WTC11 (cell line): ENCODE data around the gene PCGF1.

ENCODE experiments used
- ETV6 ChIP-seq: sonication (generic); formaldehyde crosslinking; IDR thresholded peaks from 2 replicates; pipeline ENCODE4 v1.8.1; 2022; ENCODE audit warnings: mild to moderate bottlenecking, missing genetic modification reagents
- KAT7 ChIP-seq: sonication (generic); formaldehyde crosslinking; IDR thresholded peaks from 2 replicates; pipeline ENCODE4 v1.8.1; 2023; ENCODE audit warnings: missing genetic modification reagents, mild to moderate bottlenecking, borderline replicate concordance
- NR1H2 ChIP-seq: sonication (generic); formaldehyde crosslinking; IDR thresholded peaks from 2 replicates; pipeline ENCODE4 v1.9.0; 2021; ENCODE audit warnings: mild to moderate bottlenecking, moderate library complexity, missing genetic modification reagents
- NR2C2 ChIP-seq: sonication (generic); formaldehyde crosslinking; IDR thresholded peaks from 2 replicates; pipeline ENCODE4 v1.8.0; 2022; ENCODE audit warnings: mild to moderate bottlenecking, missing genetic modification reagents
- NR3C1 ChIP-seq: sonication (generic); formaldehyde crosslinking; conservative IDR thresholded peaks from 2 replicates; pipeline ENCODE4 v1.8.1; 2023; ENCODE audit warnings: low read depth, mild to moderate bottlenecking, missing genetic modification reagents
- PRRX2 ChIP-seq: fragments of 250-450 bp; sonication (Bioruptor Pico); IDR thresholded peaks from 2 replicates; pipeline ENCODE4 v1.8.0; 2021; ENCODE audit warnings: mild to moderate bottlenecking
- TCF7 ChIP-seq: sonication (generic); formaldehyde crosslinking; IDR thresholded peaks from 2 replicates; pipeline ENCODE4 v1.8.0; 2022; ENCODE audit warnings: mild to moderate bottlenecking, low read depth, missing genetic modification reagents, moderate library complexity
- TF ChIP-seq, protein P1 (sequence below): sonication (generic); formaldehyde crosslinking; IDR thresholded peaks from 2 replicates; pipeline ENCODE4 v1.8.1; 2023; ENCODE audit warnings: mild to moderate bottlenecking, missing genetic modification reagents, moderate library complexity
- TF ChIP-seq, protein P2 (sequence below): sonication (generic); formaldehyde crosslinking; IDR thresholded peaks from 2 replicates; pipeline ENCODE4 v1.8.1; 2022; ENCODE audit warnings: low read depth, mild to moderate bottlenecking, moderate library complexity, missing genetic modification reagents, borderline replicate concordance
- TF ChIP-seq, protein P3 (sequence below): fragments of 200-600 bp; IDR thresholded peaks from 2 replicates; pipeline ENCODE4 v1.8.0; 2022; ENCODE audit warnings: antibody characterized with exemption
- TF ChIP-seq, protein P4 (sequence below): sonication (generic); formaldehyde crosslinking; IDR thresholded peaks from 2 replicates; pipeline ENCODE4 v1.8.0; 2022; ENCODE audit warnings: mild to moderate bottlenecking, missing genetic modification reagents
- TF ChIP-seq, protein P5 (sequence below): fragments of 250-450 bp; sonication (Bioruptor Pico); conservative IDR thresholded peaks from 2 replicates; pipeline ENCODE4 v1.9.0; 2021; ENCODE audit warnings: mild to moderate bottlenecking
- TF ChIP-seq, protein P6 (sequence below): sonication (generic); formaldehyde crosslinking; IDR thresholded peaks from 2 replicates; pipeline ENCODE4 v1.8.1; 2023; ENCODE audit warnings: mild to moderate bottlenecking, missing genetic modification reagents
- TF ChIP-seq, protein P7 (sequence below): sonication (generic); formaldehyde crosslinking; IDR thresholded peaks from 2 replicates; pipeline ENCODE4 v1.8.0; 2023; ENCODE audit warnings: missing genetic modification reagents

DNA sequence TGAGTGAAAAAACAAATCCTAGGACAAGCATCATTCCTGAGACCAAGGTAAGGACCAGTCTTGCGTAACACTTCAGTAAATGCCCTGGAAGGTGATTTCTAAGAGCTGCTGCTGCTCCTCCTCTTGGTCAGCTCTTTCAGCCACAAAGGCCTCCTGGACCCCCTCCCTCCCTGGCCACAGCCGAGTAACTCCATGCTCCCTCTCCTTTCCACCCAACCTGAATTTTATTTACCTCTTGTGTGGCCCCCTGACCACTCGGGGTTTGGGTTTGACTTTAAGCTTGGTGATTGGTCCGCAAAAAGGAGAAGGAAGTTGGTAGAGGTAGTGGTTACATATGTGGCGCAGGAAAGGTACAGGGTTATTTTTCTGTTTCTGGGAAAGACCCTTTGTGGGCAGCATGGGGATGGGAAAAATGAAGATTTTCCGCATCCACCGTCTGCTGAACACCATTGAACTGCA lies 31.4 kb upstream of the PCGF1 start:
- TF ChIP-seq PRRX2 (CRISPR knock-in tag): no peak
- TF ChIP-seq, protein P1, sequence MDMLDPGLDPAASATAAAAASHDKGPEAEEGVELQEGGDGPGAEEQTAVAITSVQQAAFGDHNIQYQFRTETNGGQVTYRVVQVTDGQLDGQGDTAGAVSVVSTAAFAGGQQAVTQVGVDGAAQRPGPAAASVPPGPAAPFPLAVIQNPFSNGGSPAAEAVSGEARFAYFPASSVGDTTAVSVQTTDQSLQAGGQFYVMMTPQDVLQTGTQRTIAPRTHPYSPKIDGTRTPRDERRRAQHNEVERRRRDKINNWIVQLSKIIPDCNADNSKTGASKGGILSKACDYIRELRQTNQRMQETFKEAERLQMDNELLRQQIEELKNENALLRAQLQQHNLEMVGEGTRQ (CRISPR knock-in tag): no peak
- TF ChIP-seq, protein P2, sequence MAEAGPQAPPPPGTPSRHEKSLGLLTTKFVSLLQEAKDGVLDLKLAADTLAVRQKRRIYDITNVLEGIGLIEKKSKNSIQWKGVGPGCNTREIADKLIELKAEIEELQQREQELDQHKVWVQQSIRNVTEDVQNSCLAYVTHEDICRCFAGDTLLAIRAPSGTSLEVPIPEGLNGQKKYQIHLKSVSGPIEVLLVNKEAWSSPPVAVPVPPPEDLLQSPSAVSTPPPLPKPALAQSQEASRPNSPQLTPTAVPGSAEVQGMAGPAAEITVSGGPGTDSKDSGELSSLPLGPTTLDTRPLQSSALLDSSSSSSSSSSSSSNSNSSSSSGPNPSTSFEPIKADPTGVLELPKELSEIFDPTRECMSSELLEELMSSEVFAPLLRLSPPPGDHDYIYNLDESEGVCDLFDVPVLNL (CRISPR knock-in tag): no peak
- TF ChIP-seq, protein P3, sequence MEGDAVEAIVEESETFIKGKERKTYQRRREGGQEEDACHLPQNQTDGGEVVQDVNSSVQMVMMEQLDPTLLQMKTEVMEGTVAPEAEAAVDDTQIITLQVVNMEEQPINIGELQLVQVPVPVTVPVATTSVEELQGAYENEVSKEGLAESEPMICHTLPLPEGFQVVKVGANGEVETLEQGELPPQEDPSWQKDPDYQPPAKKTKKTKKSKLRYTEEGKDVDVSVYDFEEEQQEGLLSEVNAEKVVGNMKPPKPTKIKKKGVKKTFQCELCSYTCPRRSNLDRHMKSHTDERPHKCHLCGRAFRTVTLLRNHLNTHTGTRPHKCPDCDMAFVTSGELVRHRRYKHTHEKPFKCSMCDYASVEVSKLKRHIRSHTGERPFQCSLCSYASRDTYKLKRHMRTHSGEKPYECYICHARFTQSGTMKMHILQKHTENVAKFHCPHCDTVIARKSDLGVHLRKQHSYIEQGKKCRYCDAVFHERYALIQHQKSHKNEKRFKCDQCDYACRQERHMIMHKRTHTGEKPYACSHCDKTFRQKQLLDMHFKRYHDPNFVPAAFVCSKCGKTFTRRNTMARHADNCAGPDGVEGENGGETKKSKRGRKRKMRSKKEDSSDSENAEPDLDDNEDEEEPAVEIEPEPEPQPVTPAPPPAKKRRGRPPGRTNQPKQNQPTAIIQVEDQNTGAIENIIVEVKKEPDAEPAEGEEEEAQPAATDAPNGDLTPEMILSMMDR: no peak
- TF ChIP-seq NR1H2 (CRISPR knock-in tag): no peak
- TF ChIP-seq, protein P4, sequence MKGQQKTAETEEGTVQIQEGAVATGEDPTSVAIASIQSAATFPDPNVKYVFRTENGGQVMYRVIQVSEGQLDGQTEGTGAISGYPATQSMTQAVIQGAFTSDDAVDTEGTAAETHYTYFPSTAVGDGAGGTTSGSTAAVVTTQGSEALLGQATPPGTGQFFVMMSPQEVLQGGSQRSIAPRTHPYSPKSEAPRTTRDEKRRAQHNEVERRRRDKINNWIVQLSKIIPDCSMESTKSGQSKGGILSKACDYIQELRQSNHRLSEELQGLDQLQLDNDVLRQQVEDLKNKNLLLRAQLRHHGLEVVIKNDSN (CRISPR knock-in tag): no peak
- no peak for TF ChIP-seq NR3C1 (CRISPR knock-in tag)
- no peak for TF ChIP-seq NR2C2 (CRISPR knock-in tag)
- TF ChIP-seq, protein P5, sequence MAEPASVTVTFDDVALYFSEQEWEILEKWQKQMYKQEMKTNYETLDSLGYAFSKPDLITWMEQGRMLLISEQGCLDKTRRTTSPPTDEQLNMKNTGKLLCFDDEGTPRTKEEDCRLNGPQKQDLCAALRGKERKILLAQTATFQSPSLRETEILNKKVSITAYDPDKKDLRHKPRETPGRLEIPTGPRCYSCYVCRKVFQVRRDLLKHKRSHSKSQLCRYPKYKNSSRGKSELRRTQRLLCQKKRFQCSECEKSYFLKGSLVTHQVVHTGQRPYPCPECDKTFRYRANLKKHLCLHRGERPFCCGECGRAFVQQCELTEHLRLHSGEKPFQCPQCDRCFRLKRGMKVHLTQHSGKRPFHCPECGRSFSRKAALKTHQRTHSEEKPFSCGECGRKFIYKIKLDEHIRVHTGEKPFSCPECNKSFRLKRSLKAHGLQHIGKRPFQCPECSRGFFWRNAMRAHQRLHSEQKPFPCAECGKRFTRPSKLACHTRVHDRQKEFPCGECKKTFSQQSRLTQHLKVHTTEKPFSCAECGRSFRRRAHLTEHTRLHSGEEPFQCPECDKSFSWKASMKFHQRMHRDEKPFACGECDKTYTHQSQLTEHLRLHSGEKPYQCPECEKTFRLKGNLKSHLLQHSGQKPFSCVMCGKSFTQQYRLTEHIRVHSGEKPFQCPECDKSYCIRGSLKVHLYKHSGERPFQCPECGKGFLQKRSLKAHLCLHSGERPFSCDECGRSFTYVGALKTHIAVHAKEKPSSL: no peak
- TF ChIP-seq, protein P6, sequence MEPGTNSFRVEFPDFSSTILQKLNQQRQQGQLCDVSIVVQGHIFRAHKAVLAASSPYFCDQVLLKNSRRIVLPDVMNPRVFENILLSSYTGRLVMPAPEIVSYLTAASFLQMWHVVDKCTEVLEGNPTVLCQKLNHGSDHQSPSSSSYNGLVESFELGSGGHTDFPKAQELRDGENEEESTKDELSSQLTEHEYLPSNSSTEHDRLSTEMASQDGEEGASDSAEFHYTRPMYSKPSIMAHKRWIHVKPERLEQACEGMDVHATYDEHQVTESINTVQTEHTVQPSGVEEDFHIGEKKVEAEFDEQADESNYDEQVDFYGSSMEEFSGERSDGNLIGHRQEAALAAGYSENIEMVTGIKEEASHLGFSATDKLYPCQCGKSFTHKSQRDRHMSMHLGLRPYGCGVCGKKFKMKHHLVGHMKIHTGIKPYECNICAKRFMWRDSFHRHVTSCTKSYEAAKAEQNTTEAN (CRISPR knock-in tag): no peak
- TF ChIP-seq KAT7: no peak
- TF ChIP-seq ETV6 (CRISPR knock-in tag): no peak
- no peak for TF ChIP-seq TCF7 (CRISPR knock-in tag)
- TF ChIP-seq, protein P7, sequence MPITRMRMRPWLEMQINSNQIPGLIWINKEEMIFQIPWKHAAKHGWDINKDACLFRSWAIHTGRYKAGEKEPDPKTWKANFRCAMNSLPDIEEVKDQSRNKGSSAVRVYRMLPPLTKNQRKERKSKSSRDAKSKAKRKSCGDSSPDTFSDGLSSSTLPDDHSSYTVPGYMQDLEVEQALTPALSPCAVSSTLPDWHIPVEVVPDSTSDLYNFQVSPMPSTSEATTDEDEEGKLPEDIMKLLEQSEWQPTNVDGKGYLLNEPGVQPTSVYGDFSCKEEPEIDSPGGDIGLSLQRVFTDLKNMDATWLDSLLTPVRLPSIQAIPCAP (CRISPR knock-in tag): no peak
